ENCODE results near the gene SNW1.
"Not testable (repeated sequence)": the region's sequence is repeated elsewhere in the genome, so short reads cannot be mapped to it uniquely, and the experiment has no call there.

SNW1 gene

DNA sequence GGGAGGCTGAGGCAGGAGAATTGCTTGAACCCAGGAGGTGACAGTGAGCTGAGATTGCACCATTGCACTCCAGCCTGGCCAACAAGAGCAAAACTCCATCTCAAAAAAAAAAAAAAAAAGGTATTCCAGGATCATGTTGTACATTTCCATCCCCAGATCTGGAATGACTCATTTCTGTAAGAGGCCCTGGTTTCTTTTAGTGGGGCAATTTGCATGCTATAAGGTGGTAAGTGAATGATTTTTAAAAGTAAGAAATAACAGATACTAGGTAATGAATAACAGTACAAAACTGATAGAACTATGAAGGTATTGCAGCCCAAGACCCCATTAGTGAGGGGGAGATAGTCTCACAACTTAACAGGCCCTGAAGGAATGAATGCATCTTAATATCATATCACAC lies 21.2 kb upstream of the SNW1 start:
- H3K27ac Mint-ChIP-seq: no peak overlapping the region
- H3K4me1 Mint-ChIP-seq (ENCODE audit: low read depth in 2 of 2): no peaks in the 10 kb centered on the region
- no peak for DNase-seq
- no peaks in the 10 kb centered on the region for H3K36me3 Mint-ChIP-seq (ENCODE audit: insufficient read depth)
- H3K27me3 Mint-ChIP-seq: no peaks in the 10 kb centered on the region
- no peak for ATAC-seq (replicated peaks)
- H3K4me3 Mint-ChIP-seq: no peak overlapping the region
- no peaks in the 10 kb centered on the region for H3K9me3 Mint-ChIP-seq

DNA sequence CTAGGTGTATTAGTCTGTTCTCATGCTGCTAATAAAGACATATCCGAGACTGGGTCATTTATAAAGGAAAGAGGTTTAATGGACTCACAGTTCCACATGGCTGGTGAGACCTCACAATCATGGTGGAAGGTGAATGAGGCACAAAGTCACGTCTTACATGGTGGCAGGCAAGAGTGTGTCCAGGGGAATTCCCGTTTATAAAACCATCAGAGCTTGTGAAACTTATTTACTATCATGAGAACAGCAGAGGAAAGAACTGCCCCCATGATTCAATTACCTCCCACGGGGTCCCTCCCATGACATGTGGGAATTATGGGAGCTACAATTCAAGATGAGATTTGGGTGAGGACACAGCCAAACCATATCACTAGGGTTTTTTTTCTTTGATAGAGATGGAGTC lies 13.0 kb upstream of the SNW1 start:
- not testable (repeated sequence) for DNase-seq; H3K9me3 Mint-ChIP-seq; H3K27me3 Mint-ChIP-seq; H3K4me3 Mint-ChIP-seq; ATAC-seq (replicated peaks); H3K4me1 Mint-ChIP-seq (ENCODE audit: low read depth in 2 of 2); H3K36me3 Mint-ChIP-seq (ENCODE audit: insufficient read depth); H3K27ac Mint-ChIP-seq

DNA sequence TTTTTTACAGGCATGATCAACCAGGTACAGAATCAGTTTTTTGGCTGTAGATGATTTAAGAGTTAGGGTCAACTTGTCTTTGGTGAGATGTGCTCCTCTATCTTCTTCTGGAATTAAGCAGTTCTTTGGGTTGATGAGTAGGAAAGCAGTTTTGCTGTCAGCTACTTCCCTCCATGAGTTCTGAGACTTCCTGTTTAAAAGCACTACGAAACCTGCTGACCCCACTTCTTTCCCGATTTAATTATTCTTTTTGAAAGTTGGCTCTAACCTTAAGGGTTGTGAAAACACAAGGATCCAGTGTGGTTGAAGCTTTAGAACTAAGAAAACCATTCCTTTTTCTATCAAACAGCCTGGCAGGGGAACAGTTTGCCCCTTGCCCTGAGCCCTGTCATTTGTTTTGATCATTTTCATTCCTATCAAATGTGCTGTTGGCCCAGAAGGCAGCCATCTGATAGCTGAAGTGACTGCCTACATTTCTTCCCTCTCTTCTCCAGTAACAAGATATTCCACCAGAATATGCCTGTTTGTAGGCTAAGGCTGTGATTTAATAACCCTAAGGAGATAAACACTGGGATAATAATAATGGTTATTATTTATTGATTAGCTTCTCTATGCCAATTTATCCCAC lies 7.6 kb upstream of the SNW1 start:
- not testable (repeated sequence) for H3K4me3 Mint-ChIP-seq; H3K36me3 Mint-ChIP-seq (ENCODE audit: insufficient read depth); DNase-seq; H3K4me1 Mint-ChIP-seq (ENCODE audit: low read depth in 2 of 2); ATAC-seq (replicated peaks); H3K27me3 Mint-ChIP-seq; H3K9me3 Mint-ChIP-seq; H3K27ac Mint-ChIP-seq

DNA sequence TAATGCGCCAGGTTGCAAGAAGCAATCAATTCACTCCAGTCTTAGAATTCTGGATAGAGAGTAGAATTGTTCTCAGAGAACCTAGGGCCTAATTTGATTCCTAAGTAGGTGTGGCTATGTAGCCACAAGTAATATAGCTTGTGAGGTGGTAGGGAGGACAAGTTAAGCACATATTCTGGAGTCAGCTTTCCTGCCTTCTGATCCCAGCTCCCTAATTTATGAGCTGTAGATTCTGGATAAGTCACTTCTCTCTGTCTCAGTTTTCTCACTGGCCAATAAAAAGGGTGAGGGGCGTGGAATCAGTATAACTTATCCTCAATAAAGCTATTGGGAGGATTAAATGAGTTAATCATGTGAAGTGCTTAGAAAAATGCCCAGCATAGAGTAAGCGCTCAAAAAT lies 3.0 kb upstream of the SNW1 start:
- no peaks in the 10 kb centered on the region for H3K9me3 Mint-ChIP-seq
- no peaks in the 10 kb centered on the region for H3K27me3 Mint-ChIP-seq
- H3K36me3 Mint-ChIP-seq (ENCODE audit: insufficient read depth): peaks cover 17% of the 10 kb centered on the region
- ATAC-seq (replicated peaks) (no peak), DNase-seq (no peak)
- H3K4me3 Mint-ChIP-seq: no peak overlapping the region
- peaks cover 7 to 8% of the 10 kb centered on the region in 2 donors for H3K4me1 Mint-ChIP-seq (ENCODE audit: low read depth in 2 of 2)
- H3K27ac Mint-ChIP-seq: no peak overlapping the region

DNA sequence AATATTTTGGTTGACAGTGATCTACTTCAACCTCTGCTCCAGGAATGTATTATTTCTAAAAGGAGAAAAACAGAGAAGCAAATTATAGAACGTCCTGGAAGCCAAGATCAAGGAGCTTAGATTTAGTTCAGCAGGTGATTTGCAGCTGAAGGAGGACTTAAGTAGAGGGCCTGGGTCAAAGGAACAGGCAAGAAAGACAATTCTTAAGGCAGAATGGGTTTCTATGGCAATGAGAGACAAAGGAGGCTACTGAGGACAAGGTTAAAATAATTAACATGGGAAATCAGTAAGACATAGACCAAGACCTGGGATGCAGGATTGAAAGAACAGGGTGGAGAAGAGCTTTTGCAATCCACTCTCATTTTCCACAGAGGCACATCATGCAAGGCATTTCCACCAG lies 2.4 kb upstream of the SNW1 start:
- Mint-ChIP-seq H3K9me3 (no peaks in the 10 kb centered on the region), H3K36me3 (ENCODE audit: insufficient read depth) (peaks cover 17% of the 10 kb centered on the region), H3K4me3 (no peak overlapping the region), H3K27ac (no peak overlapping the region), H3K4me1 (ENCODE audit: low read depth in 2 of 2) (peaks cover 14% of the 10 kb centered on the region in 2 donors), H3K27me3 (no peaks in the 10 kb centered on the region)
- DNase-seq: no peak
- no peak for ATAC-seq (replicated peaks)

DNA sequence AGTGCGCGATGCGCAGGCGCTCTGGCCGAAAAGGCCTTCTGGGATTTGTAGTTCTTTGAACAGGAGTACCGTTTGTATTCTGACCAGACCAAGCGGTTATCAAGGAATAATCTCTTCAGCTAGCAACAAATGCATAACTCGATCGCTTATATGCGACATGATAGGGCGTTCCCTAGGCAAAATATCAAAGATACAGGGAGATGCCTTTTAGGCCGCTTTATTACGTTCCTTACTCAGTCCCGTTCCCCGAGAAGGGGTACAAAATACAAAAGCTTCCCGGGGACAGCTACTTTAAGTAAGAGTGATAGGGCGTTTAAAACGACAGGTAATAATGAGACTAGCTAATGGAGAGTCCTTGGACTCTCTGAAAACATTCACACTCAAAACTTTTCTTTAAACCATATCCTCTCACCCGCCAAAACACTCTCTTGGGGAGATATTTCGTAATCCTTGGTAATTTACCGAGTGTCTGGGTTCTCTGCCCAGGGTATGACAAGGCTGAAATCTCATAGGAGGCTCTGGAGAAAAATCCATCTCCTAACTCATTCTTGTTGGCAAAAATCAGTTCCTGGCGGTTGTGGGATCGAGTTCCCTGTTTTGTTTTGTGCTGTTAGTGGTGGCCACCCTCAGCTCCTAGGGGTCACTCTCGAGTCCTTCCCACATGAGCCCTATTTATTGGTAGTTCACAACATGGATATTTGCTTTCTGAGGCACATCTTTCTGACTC lies 412 bp upstream of the SNW1 start:
- no peaks in the 10 kb centered on the region for H3K27me3 Mint-ChIP-seq
- ATAC-seq (replicated peaks): peak; percentile 11
- no peak for DNase-seq
- peaks cover 22% of the 10 kb centered on the region for H3K36me3 Mint-ChIP-seq (ENCODE audit: insufficient read depth)
- H3K27ac Mint-ChIP-seq: peak overlapping the region; percentile 99 to 100
- no peaks in the 10 kb centered on the region for H3K9me3 Mint-ChIP-seq
- peak overlapping the region; percentile 94 to 99 for H3K4me3 Mint-ChIP-seq
- H3K4me1 Mint-ChIP-seq (ENCODE audit: low read depth in 2 of 2): peaks cover 26 to 29% of the 10 kb centered on the region in 2 donors

DNA sequence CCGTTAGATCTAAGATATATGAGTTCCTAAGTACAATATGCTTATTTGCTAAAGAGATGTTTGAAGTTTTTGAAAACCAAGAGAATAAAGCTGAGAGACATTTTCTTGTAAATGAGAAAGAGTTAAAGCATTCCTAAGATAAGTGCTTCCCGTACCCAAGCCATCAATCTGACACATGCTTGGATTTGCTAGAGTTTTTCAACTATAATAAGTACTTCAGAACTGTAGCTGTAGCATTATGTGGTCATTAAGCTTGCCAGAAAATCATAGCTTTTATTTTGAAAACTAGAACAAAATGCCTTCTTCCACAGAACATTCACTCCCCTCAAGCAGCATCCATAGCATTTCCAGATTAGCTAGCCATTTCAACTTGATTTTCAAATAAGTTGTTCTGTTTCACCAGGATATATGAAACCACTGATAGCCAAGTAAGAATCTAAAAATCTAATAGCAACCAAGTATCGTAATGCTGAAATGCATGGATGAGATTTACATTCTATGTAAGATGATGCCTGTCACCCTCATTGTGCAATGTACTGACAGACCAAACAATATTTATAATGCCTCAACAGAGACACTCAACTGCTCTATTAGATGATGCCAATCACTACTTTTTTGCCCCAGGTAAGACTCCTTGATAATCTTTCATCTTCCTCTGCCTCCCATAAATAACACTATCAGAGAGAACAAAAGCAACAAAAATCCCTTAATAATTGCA lies 8.0 kb downstream of the SNW1 start:
- ATAC-seq (replicated peaks) (no peak), DNase-seq (no peak)
- H3K27ac Mint-ChIP-seq: peak overlapping the region in 1 of 2 donors; percentile 35
- no peak overlapping the region for H3K4me3 Mint-ChIP-seq
- H3K36me3 Mint-ChIP-seq (ENCODE audit: insufficient read depth): peaks cover 81% of the 10 kb centered on the region
- H3K27me3 Mint-ChIP-seq: no peaks in the 10 kb centered on the region
- H3K9me3 Mint-ChIP-seq: no peaks in the 10 kb centered on the region
- peaks cover 20 to 39% of the 10 kb centered on the region in 2 donors for H3K4me1 Mint-ChIP-seq (ENCODE audit: low read depth in 2 of 2)

DNA sequence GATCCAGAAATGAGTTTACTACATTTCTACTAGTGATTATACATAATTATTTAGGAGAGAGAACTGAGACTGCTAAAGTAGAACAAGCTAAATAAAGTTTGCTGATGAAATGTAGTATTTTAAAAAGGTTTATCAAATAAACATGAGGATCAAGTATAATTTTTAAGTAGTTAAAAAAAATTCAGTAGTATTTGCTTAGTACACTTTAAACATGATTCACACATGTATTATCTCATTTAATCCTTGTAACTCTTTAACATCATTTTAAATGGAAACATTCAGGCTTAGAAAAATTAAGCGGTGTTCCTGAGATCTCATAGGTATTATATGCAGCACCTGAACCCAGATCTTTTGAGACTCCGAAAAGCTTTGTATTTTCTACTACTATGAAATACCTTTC lies 8.7 kb downstream of the SNW1 start:
- ATAC-seq (replicated peaks) (no peak), DNase-seq (no peak)
- no peaks in the 10 kb centered on the region for H3K27me3 Mint-ChIP-seq
- no peak overlapping the region for H3K27ac Mint-ChIP-seq
- H3K36me3 Mint-ChIP-seq (ENCODE audit: insufficient read depth): peaks cover 83% of the 10 kb centered on the region
- H3K4me3 Mint-ChIP-seq: no peak overlapping the region
- no peaks in the 10 kb centered on the region for H3K9me3 Mint-ChIP-seq
- H3K4me1 Mint-ChIP-seq (ENCODE audit: low read depth in 2 of 2): peaks cover 14 to 33% of the 10 kb centered on the region in 2 donors

DNA sequence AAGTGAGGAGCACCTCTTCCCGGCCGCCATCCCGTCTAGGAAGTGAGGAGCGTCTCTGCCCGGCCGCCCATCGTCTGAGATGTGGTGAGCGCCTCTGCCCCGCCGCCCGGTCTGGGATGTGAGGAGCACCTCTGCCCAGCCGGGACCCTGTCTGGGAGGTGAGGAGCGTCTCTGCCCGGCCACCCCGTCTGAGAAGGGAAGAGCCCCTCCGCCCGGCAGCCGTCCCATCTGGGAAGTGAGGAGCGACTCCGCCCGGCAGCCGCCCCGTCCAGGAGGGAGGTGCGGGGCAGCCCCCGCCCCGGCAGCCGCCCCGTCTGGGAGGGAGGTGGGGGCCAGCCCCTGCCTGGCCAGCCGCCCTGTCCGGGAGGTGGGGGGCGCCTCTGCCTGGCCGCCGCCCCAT lies 13.5 kb downstream of the SNW1 start:
- H3K27me3 Mint-ChIP-seq; DNase-seq; ATAC-seq (replicated peaks); H3K9me3 Mint-ChIP-seq; H3K27ac Mint-ChIP-seq; H3K4me3 Mint-ChIP-seq: not testable (repeated sequence)
- peaks cover 71% of the 10 kb centered on the region for H3K36me3 Mint-ChIP-seq (ENCODE audit: insufficient read depth)
- peaks cover 8 to 29% of the 10 kb centered on the region in 2 donors for H3K4me1 Mint-ChIP-seq (ENCODE audit: low read depth in 2 of 2)

DNA sequence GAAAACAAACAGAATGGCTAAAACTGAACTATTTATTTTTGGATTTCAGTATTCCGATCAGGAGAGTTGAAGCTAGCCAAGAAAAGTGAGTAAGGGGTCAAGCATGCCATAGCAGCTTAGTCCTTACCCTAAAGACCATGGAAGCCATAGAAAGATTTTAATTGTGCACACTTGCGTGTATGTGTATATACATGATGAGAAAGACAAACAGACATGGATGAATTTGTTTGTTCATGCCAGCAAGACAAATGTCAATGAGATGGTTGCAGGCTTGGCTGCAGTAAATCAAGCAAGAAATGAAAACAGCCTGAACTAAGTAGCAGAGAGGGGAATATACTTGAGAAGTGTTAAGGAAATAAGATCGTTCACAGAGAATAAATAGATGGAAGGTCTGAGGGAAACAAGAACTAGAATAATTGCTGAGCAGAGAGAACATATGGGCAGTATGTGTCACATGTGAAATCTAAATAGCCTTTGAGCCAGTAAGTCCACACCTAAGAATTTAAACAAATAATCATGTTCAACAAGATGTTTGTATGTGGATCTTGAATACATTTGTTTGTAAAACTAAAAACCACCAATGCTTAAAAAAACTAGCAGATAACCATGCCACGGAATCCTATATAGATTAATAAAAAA lies 14.8 kb downstream of the SNW1 start:
- ATAC-seq (replicated peaks): no peak
- Mint-ChIP-seq H3K36me3 (ENCODE audit: insufficient read depth) (peaks cover 71% of the 10 kb centered on the region), H3K4me3 (no peak overlapping the region), H3K4me1 (ENCODE audit: low read depth in 2 of 2) (peaks cover 16 to 33% of the 10 kb centered on the region in 2 donors), H3K9me3 (no peaks in the 10 kb centered on the region), H3K27ac (no peak overlapping the region), H3K27me3 (no peaks in the 10 kb centered on the region)
- DNase-seq: no peak

DNA sequence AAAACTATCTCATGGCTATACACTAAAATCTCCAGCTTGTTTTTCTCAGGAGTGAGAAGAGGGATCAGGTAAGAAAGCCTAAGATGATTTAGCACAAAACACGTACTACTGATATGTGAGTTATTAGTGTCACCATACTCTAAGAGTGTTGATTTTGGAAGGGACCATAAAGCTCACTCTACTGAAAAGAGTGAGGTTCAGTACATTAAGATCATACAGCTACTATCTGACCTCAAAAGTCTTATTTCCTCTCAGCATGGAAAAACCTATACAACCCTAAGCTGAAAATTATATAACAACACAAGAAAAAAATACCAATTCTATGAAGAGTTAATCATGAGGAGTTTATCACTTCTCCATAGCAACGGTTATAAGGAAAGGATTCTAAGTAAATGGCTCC lies 19.5 kb downstream of the SNW1 start:
- no peaks in the 10 kb centered on the region for H3K27me3 Mint-ChIP-seq

DNA sequence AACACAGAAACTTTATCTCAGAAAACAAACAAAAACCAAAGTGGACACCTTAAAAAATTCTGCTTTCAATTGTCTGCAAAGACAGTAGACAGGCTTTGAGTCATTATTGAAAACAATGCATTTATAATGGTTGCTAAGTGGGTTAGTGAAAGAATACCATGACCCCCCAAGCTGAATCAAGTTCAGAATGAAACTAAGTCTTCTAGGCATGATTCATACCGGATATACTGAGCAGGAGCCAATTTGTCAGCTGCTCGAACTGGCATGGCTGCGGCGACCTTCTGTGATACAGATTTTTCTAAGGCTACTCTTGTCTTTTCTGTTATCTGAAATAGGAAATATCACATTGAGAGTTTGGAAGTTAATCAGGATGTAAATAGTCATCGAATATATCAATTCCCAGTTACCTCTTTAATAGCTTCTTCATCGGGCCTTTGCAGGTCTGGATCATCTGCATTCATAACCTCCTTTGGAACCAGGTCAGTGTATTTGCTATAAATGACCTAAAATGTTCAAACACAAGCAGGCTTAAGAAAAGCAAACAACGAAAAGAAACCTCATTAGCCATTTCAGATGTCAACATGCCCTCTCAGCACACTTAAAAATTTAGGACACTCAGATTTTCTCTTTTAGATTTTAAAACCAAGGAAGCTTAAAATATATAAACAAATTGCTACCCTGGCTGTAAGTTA lies 22.3 kb downstream of the SNW1 start:
- Mint-ChIP-seq H3K36me3 (ENCODE audit: insufficient read depth) (peaks cover 85% of the 10 kb centered on the region), H3K4me3 (peak overlapping the region in 1 of 2 donors; percentile 31), H3K27ac (peak overlapping the region; percentile 66 to 92), H3K4me1 (ENCODE audit: low read depth in 2 of 2) (peaks cover 17 to 35% of the 10 kb centered on the region in 2 donors), H3K27me3 (no peaks in the 10 kb centered on the region), H3K9me3 (no peaks in the 10 kb centered on the region)
- peak; percentile 95 for ATAC-seq (replicated peaks)
- no peak for DNase-seq

More for the DNA sequence above, 19.5 kb downstream of the SNW1 start:
- no peak for DNase-seq
- peaks cover 75% of the 10 kb centered on the region for H3K36me3 Mint-ChIP-seq (ENCODE audit: insufficient read depth)
- no peak for ATAC-seq (replicated peaks)
- H3K4me1 Mint-ChIP-seq (ENCODE audit: low read depth in 2 of 2): peaks cover 23 to 44% of the 10 kb centered on the region in 2 donors
- H3K4me3 Mint-ChIP-seq: no peak overlapping the region
- H3K27ac Mint-ChIP-seq: peak overlapping the region in 1 of 2 donors; percentile 15
- no peaks in the 10 kb centered on the region for H3K9me3 Mint-ChIP-seq

DNA sequence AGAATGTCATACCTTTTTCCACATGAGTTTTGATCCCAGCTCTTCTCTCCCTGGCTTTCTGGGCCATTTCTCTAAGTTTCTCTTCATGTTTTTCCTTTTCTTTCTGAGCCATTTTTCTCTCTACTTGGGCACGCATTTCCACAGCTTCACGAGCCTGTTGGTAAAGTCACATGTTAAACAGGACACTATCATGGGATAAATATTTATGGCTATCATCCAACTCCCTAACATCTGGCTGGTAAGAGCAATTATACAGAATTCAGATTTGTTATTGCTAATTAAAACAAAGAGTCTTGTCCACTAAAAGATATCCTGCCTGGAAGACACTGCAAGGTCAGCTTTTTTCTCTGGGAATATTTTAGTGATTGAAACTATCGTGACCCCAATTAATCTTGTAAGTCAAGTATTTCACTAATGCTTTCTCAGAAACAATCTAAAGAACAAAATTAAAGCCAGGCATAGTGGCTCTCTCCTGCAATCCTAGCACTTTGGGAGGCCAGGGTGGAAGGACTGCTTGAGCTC lies 29.9 kb downstream of the SNW1 start:
- Mint-ChIP-seq H3K27ac (peak overlapping the region in 1 of 2 donors; percentile 24), H3K9me3 (no peaks in the 10 kb centered on the region), H3K4me1 (ENCODE audit: low read depth in 2 of 2) (peaks cover 2 to 7% of the 10 kb centered on the region in 2 donors), H3K36me3 (ENCODE audit: insufficient read depth) (peaks cover 99% of the 10 kb centered on the region), H3K4me3 (no peak overlapping the region), H3K27me3 (no peaks in the 10 kb centered on the region)
- no peak for DNase-seq
- no peak for ATAC-seq (replicated peaks)

Data from effector memory CD8-positive, alpha-beta T cell (primary cell).